GDM1 (cell line): ENCODE data around the gene UNKL.
A peak's percentile ranks its signal among the peaks of the same experiment; 100 is the strongest.

Experiments used
- DNase-seq: peaks from one replicate; lab custom pipeline; 2025; lab: John Stamatoyannopoulos, UW

UNKL gene

GRCh38 chr16:1401758-1402154, 12.7 kb downstream of the UNKL start:
- DNase-seq = no peak

- DNase-seq = no peak
These were observed 13.3 kb downstream of the UNKL start for GRCh38 chr16:1401061-1401757.

GRCh38 chr16:1398826-1399581, 15.5 kb downstream of the UNKL start:
- DNase-seq = no peak

GRCh38 chr16:1398351-1398750, 16.2 kb downstream of the UNKL start:
- no peak for DNase-seq

GRCh38 chr16:1397779-1398178, 16.7 kb downstream of the UNKL start:
- DNase-seq = no peak

- no peak for DNase-seq
These were observed 19.0 kb downstream of the UNKL start for GRCh38 chr16:1395444-1396031.

GRCh38 chr16:1394367-1394951, 20.0 kb downstream of the UNKL start:
- no peak for DNase-seq

GRCh38 chr16:1393613-1394176, 20.8 kb downstream of the UNKL start:
- no peak for DNase-seq

GRCh38 chr16:1392826-1393225, 21.7 kb downstream of the UNKL start:
- DNase-seq = no peak

- DNase-seq = no peak
These were observed 24.2 kb downstream of the UNKL start for GRCh38 chr16:1390239-1390779.

GRCh38 chr16:1389762-1390161, 24.7 kb downstream of the UNKL start:
- DNase-seq = no peak

- DNase-seq = no peak
These were observed 27.2 kb downstream of the UNKL start for GRCh38 chr16:1387331-1387730.

GRCh38 chr16:1385232-1385631, 29.3 kb downstream of the UNKL start:
- no peak for DNase-seq

GRCh38 chr16:1383556-1383955, 30.9 kb downstream of the UNKL start:
- DNase-seq = no peak

- no peak for DNase-seq
These were observed 32.7 kb downstream of the UNKL start for GRCh38 chr16:1381612-1382406.

GRCh38 chr16:1380195-1380594, 34.3 kb downstream of the UNKL start:
- no peak for DNase-seq

- DNase-seq = peak; percentile 38
These were observed 35.0 kb downstream of the UNKL start for GRCh38 chr16:1379304-1380076.

- DNase-seq = peak; percentile 57
These were observed 35.6 kb downstream of the UNKL start for GRCh38 chr16:1378804-1379303.

- DNase-seq = no peak
These were observed 36.3 kb downstream of the UNKL start for GRCh38 chr16:1378087-1378803.
